Measurements from ENCODE around the gene DCDC2C.

DNA sequence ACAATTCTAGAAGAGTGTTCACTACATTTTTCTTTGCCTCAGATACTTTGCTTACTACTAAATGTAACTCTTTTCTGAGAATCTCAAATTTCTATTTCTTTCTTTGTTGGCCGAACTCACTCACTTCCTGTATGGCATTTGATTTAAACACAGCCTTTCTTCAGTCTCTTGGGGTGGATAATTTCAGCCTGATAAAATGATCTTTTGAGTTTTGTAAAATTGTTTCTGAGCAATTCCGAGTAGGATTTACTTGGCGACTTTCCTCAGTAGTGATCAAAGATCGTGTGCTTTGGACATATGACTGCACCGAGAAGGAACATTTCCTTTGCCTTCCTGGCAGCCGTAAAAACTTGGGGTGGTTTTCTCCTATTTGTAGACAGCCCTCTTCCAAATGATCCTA is 127.4 kb downstream of the DCDC2C start:
- TF ChIP-seq EP300 (IDR thresholded peaks at IDR 0.05; ENCODE audit: borderline replicate concordance), result no peak
- TF ChIP-seq FOXM1 (IDR thresholded peaks at IDR 0.05; ENCODE audit: borderline replicate concordance, low read depth), result no peak
- no peak for TF ChIP-seq TAF1 (IDR thresholded peaks at IDR 0.05; ENCODE audit: low read depth)
- no peak for TF ChIP-seq RAD21 (IDR thresholded peaks at IDR 0.05; ENCODE audit: low read depth)

Measured in Ishikawa (cell line).